Measurements from ENCODE around the gene COL18A1. TPM values are rescaled to one million over a fixed set of nuclear protein-coding genes. Genes with fewer than 3 reads are reported as not detected.

COL18A1 gene
- total and polyA plus RNA-seq, 8 donors = 38.7 to 301 (median 77.8) TPM

Small RNA genes lying within 50 kb of the gene (microRNA-seq; reads per million reads assigned to microRNA genes)
- gene MIR6815 = 2.7 to 5.6 reads per million in 2 donors

Other genes starting within 250 kb of the COL18A1 start
- gene POFUT2, start 117.3 kb upstream of the COL18A1 start, total RNA-seq = 10 to 100 TPM; 10.1 to 22.5 (median 13.5) TPM
- gene POFUT2, start 117.3 kb upstream of the COL18A1 start, polyA plus RNA-seq = 10 to 100 TPM; 42.5 to 46.9 TPM
- 1 to 10 TPM; 4.4 to 5.9 (median 4.9) TPM for gene SLC19A1, start 137.3 kb downstream of the COL18A1 start, total RNA-seq
- gene SLC19A1, start 137.3 kb downstream of the COL18A1 start, polyA plus RNA-seq = 10 to 100 TPM in 1 of 2 donors, 1 to 10 TPM in 1; 9.8 to 11.2 TPM
- 1 to 10 TPM in 4 of 6 donors, under 1 TPM in 2; 0.83 to 2.7 (median 1.6) TPM for gene PCBP3, start 238.6 kb downstream of the COL18A1 start, total RNA-seq
- 1 to 10 TPM; 1.7 to 4.3 TPM for gene PCBP3, start 238.6 kb downstream of the COL18A1 start, polyA plus RNA-seq